LHCN-M2 (cell line): ENCODE results near the gene ULK4. TPM values are rescaled to one million over a fixed set of nuclear protein-coding genes. Genes with fewer than 3 reads are reported as not detected.
"Not testable (repeated sequence)": the region's sequence is repeated elsewhere in the genome, so short reads cannot be mapped to it uniquely, and the experiment has no call there.

ENCODE experiments used
- DNase-seq: peaks from one replicate; pipeline ENCODE4 v3.0.0-alpha.2; 2012; ENCODE audit warnings: low read depth
- polyA plus RNA-seq: library from polyadenylated mRNA; unstranded; fragments of >200 nt; gene quantifications from one replicate; pipeline ENCODE4 v1.2.1, GENCODE V29; 2012; ENCODE audit warnings: missing spikeins
- total RNA-seq: library from RNA; depleted of rRNA; stranded (reverse); fragments of >200 nt; gene quantifications from 2 replicates; pipeline ENCODE4 v1.2.3, GENCODE V29; 2014; rRNA removed

The ULK4 gene
- 7.0 and 8.7 TPM in 2 replicates for total RNA-seq
- polyA plus RNA-seq, result 3.5 TPM

- DNase-seq, result peak; percentile 100
Observed at GRCh38 chr3:41961751-41962679, at the start of gene ULK4. Gene ULK4 (minus strand): TSS chr3:41962103. CDS start chr3:41954759, 7,344 bp downstream.

- peak; percentile 45 for DNase-seq
Observed at GRCh38 chr3:42010530-42010929, 48.6 kb upstream of the ULK4 start.

DNA sequence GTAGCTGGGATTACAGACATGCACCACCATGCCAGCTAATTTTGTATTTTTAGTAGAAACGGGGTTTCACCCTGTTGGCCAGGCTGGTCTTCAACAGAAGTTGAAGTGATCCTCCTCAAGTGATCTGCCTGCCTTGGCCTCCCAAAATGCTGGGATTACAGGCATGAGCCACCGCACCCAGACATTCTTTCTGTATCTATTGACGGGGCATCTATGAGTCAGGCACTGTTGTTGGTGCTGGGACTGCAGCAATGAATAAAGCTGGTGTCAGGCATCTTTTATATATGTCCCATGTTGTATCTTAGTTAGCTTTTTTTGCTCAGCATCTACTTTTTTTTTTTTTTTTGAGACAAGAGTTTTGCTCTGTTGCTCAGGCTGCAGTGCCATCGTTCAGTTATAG lies 47.6 kb upstream of the ULK4 start:
- no peak for DNase-seq

DNA sequence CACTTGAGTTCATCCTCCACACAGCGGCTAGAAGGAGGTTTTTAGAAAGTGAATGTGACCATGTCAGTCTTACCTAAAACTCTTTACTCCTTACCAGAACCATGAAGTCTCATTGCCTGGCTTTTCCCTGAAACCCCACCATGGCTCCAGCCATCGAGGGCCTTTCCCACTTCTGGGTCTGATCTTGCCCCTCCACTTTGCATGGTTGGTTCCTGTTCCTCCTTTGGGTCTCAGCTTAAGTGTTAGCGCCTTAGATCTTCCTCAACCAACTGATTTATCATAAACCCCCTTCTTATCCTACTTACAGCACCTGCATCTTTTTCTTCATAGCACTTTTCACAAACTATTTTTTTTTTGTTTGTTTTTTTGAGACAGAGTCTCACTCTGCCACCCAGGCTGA lies 45.9 kb upstream of the ULK4 start:
- no peak for DNase-seq

DNA sequence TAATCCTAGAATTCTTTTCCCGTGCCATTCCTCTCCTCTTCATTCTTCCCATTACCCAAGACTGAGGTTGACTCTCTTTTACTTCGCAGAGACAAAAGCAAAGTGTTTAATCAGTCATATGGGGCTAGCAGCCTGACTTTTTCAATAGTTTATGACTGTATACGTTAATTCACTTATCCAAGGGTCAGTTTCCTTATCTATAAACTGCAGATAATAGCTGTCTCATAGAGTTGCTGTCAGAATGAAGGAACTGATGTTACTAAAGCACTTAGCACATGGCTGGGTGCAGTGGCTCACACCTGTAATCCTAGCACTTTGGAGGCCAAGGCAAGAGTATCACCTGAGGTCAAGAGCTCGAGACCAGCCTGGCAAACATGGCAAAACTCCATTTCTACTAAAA lies 43.5 kb upstream of the ULK4 start:
- DNase-seq, result no peak

DNA sequence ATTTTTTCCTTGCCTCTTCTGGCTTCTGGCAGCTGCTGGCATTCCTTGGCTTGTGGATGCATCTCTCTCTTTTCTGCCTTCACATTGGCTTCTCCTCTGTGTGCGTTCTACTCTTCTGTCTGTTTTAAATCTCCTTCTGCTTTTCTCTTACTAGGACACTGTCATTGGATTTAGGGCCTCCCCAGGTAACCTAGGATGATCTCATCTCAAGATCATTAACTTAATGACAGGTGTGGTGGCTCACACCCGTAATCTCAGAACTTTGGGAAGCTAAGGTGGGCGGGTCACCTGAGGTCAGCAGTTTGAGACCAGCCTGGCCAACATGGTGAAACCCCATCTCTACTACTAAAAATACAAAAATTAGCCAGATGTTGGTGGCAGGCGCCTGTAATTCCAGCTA lies 40.9 kb upstream of the ULK4 start:
- DNase-seq, result no peak

DNA sequence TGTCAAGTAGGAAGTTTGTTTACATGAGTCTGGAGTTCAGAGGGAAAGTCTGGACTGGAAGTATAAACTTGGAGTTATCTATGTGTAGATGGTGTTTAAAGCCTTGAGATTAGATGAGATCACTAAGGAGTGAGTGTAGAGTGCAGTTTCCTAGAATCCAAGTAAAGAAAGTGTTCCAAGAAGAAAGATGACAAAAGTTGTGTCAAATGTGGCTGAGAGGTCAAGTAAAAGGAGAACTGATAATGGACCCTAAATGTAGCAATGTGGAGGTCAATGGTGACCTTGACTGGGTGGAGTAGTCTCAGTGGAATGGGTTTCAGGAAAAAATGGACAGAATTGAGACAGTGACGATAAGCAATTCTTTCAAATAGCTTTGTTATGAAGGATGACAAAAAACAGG lies 39.9 kb upstream of the ULK4 start:
- no peak for DNase-seq

GRCh38 chr3:41999909-42000308 lies 38.0 kb upstream of the ULK4 start:
- no peak for DNase-seq

DNA sequence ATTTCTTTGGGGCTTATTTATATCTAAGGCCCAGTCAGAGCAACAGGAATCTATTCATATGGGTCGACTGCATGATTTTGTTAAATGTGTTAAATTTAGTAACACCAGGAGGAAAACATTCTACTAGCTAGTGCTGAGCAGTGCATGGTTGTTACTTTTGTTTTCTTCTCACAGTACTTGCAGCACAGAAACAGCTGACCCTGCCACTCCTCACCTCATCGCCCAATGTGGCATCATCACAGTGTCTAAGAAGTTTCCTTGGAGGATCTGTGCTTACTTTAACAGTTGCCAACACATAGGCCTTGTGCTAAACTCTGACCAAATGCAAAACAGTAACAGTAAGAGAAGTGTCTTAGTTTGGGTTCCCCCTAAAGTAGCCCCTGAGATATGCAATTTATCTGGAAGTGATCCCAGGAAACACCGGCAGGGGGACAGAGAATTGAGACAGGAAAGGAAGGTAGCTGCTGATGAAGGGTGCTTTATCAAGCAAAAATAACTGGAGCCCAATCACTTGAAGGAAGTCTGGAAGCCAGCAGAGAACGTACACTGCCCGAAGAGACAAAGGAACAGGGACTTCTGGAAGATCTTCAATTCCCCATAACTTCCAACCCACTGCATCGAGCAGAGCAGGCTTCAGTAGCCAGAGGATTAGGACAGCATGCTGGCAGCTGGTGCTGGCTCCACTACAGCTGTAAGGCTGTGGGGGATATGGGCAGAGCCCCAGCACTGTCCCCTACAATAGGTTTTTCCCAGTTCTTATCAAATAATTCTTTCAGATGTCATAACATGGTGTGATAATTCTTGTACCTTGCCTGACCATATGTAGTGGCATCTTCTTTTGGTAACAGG lies 36.0 kb upstream of the ULK4 start:
- peak; percentile 65 for DNase-seq

- no peak for DNase-seq
Observed at GRCh38 chr3:41991437-41991836, 29.5 kb upstream of the ULK4 start.

DNA sequence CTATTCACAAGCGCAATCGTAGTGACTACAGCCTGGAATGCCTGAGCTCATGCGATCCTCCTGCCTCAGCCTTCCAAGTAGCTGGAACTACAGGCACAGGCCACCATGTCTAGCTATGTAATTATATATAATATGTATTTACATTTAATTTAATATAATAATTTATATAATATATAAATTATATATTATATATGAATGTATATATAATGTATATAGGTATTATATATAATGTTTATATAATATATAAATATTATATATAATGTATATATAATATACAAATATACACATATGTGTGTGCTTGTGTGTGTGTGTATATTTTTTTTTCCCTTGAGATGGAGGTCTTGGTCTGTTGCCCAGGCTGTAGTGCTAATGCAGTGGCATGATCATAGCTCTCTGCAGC lies 27.6 kb upstream of the ULK4 start:
- DNase-seq, result no peak

DNA sequence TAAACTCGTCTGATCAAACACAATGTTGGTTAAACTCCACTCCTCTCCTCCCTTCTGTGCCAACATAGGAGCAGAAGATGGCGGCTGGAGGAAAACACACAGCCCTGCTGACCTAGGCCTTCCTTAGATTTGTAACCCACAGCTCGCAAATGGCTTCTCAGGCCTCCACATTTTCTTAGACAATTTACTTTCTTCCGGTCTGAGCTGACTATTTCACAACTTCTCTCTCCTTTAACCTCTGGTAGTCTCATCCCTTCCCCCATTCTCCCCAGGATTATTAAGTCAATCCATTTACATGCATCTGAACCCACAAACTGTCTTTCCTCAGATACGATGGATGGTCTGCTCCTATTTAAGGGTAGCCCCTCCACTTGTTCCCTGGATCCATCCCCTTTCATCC lies 25.7 kb upstream of the ULK4 start:
- no peak for DNase-seq

- no peak for DNase-seq
Observed at GRCh38 chr3:41986561-41986960, 24.7 kb upstream of the ULK4 start.

DNA sequence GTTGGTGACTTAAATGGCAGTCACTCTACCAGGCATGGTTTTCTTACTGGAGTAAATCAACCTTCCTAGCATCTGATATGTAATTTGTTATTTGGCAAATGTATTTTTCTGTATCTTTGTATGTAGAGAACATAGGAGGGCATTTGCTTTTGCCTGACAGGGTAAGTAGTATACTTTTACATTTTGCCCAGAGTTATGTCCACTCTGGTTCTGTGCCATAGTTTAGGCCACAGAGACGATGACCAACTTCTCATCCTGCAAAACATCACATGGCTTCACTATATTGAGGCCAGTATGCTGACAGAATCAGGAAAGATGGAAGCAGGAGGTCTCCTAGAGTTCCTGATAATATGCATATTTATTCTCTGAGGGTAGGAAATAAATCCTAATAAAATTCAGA lies 23.1 kb upstream of the ULK4 start:
- DNase-seq, result no peak

GRCh38 chr3:41983091-41983490 lies 21.2 kb upstream of the ULK4 start:
- DNase-seq, result not testable (repeated sequence)

GRCh38 chr3:41977401-41977800 lies 15.5 kb upstream of the ULK4 start:
- not testable (repeated sequence) for DNase-seq

DNA sequence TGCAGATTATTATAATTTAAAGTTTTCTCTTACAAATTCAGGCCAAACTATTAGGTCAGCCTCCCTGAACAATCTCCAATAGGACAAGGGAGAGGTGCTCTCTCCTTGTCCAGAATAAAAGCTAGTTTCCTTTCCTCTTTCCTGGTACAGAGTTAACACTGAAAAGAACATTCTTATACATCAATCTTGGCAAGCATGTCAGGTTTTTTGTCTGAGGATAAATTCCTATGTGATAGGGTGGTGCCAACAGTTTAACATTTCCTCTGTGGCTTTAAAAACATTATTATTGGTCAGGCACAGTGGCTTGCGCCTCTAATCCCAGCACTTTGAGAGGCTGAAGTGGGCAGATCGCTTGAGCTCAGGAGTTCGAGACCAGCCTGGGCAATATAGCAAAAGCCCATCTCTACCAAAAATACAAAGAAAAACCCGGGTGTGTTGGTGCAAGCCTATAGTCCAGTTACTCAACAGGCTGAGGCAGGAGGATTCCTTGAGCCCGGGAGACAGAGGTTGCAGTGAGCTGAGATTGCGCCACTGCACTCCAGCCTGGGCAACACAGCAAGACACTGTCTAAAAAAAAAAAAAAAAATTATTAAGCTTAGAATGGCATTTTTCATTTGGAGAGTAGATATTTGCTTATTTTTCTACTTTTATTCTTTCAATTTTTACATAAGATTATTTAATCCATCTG lies 13.7 kb upstream of the ULK4 start:
- DNase-seq, result no peak

- DNase-seq, result no peak
Observed at GRCh38 chr3:41974223-41974622, 12.3 kb upstream of the ULK4 start.

GRCh38 chr3:41972802-41973201 lies 10.9 kb upstream of the ULK4 start:
- DNase-seq, result no peak

DNA sequence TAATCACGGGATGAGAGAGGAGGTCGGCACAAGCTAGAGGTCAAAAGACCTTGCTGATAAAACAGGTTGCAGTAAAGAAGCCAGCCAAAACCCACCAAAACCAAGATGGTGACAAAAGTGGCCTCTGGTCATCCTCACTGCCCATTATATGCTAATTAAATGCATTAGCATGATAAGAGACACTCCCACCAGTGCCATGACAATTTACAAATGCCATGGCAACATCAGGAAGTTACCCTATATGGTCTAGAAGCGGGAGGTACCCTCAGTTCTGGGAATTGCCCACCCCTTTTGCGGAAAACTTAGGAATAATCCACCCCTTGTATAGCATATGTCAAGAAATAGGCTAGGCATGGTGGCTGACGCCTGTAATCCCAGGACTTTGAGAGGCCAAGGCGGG lies 4.3 kb upstream of the ULK4 start:
- no peak for DNase-seq

- no peak for DNase-seq
Observed at GRCh38 chr3:41963823-41964222, 1.9 kb upstream of the ULK4 start.
